Measurements from ENCODE around the gene CFAP73. TPM values are rescaled to one million over a fixed set of nuclear protein-coding genes. Genes with fewer than 3 reads are reported as not detected.

Gene CFAP73
- polyA plus RNA-seq, 1 donor from 2014 or later = not detected

DNA sequence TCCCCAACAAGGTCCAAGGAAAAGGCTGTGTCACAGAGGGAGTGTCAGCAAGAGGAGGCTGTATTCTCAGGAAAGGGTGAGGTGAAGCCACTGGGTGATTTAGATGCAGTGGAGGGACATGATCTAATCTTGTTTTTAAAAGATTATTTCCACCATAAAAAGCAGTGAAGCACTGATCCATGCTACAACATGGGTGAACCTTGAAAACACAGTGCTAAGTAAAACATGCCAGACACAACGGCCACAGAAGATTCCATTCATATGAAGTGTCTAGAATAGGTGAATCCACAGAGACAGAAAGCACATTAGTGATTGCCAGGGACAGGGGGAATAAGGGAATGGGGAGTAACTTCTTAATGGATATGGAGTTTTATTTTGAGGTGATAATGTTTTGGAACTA lies 48.8 kb downstream of the CFAP73 start:
- H3K9ac ChIP-seq (ENCODE audit: low read length) = no peak overlapping the region

DNA sequence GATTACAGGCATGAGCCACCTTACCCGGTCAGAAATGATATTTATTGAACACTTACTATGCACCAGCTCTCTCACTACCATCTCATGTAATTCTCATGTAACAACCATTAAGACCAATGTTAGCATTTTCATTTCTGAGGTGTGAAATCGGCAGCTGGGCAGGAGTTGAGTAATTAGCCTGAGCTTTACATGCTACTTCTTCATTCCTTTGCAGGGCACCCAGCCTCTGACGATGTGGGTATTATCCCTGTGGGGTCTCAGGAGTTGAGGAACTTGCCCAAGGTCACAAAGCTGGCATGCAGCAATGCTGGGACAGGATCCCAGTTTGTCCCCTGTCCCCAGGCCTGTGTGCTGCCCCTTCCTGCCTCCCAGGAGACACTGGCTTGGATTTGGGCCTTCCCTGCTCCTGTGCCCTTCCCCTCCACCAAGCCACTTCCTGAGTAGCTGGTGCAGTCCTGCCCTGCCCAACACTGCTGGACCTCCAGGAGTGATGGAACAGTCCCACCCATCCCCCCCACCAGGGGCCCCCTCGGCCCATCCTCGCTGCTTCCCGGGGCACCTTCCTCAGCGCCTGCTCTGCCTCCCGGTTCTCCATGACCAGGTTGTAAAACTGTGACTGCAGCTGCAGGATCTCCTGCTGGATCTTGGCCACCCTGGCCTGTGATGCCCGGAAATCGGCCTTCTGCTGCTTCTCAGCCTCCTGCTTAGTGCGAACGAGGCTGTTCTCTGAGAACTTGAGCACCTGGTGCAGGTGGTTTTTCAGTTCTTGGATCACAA lies 50.7 kb downstream of the CFAP73 start:
- H3K79me2 ChIP-seq (replicated peaks; ENCODE audit: insufficient read depth, low read length) = no peaks in the 10 kb centered on the region
- H3K36me3 ChIP-seq (ENCODE audit: insufficient read depth, low read length) = no peaks in the 10 kb centered on the region
- H3K4me2 ChIP-seq (ENCODE audit: low read length) = no peak overlapping the region
- H3K9me3 ChIP-seq (ENCODE audit: low read length) = no peaks in the 10 kb centered on the region
- TF ChIP-seq EZH2 (IDR thresholded peaks at IDR 0.05; ENCODE audit: borderline replicate concordance, insufficient read depth, low read length, poor library complexity, severe bottlenecking) (no peak), MXI1 (conservative IDR thresholded peaks at IDR 0.05; ENCODE audit: poor library complexity, severe bottlenecking) (no peak), SMC3 (conservative IDR thresholded peaks at IDR 0.05; ENCODE audit: poor library complexity) (no peak), TAF1 (IDR thresholded peaks at IDR 0.05; ENCODE audit: low read depth) (no peak), REST (IDR thresholded peaks at IDR 0.05; ENCODE audit: borderline replicate concordance) (no peak), POLR2AphosphoS5 (IDR thresholded peaks at IDR 0.05) (no peak), EP300 (conservative IDR thresholded peaks at IDR 0.05; ENCODE audit: poor library complexity, severe bottlenecking) (no peak), RAD21 (conservative IDR thresholded peaks at IDR 0.05) (no peak)
- TF ChIP-seq, protein P1, sequence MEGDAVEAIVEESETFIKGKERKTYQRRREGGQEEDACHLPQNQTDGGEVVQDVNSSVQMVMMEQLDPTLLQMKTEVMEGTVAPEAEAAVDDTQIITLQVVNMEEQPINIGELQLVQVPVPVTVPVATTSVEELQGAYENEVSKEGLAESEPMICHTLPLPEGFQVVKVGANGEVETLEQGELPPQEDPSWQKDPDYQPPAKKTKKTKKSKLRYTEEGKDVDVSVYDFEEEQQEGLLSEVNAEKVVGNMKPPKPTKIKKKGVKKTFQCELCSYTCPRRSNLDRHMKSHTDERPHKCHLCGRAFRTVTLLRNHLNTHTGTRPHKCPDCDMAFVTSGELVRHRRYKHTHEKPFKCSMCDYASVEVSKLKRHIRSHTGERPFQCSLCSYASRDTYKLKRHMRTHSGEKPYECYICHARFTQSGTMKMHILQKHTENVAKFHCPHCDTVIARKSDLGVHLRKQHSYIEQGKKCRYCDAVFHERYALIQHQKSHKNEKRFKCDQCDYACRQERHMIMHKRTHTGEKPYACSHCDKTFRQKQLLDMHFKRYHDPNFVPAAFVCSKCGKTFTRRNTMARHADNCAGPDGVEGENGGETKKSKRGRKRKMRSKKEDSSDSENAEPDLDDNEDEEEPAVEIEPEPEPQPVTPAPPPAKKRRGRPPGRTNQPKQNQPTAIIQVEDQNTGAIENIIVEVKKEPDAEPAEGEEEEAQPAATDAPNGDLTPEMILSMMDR (IDR thresholded peaks at IDR 0.05; ENCODE audit: poor library complexity, severe bottlenecking) = no peak
- H3K27ac ChIP-seq (ENCODE audit: low read length) = no peak overlapping the region
- no peak overlapping the region for H2AFZ ChIP-seq (ENCODE audit: low read depth, low read length)
- H3K9ac ChIP-seq (ENCODE audit: low read length) = no peak overlapping the region
- H3K9me2 ChIP-seq (ENCODE audit: insufficient read depth, low read length) = no peaks in the 10 kb centered on the region
- H3K4me3 ChIP-seq (ENCODE audit: low read length) = no peak overlapping the region
- no peaks in the 10 kb centered on the region for H3K27me3 ChIP-seq (ENCODE audit: insufficient read depth, low read depth, low read length)
- H3F3A ChIP-seq (ENCODE audit: insufficient read depth, low read length, poor library complexity, severe bottlenecking) = no peaks in the 10 kb centered on the region
- no peaks in the 10 kb centered on the region for H4K20me1 ChIP-seq (ENCODE audit: insufficient read depth)

More for the DNA sequence above, 48.8 kb downstream of the CFAP73 start:
- H3K27me3 ChIP-seq (ENCODE audit: insufficient read depth, low read depth, low read length) = no peaks in the 10 kb centered on the region
- H3K4me2 ChIP-seq (ENCODE audit: low read length) = no peak overlapping the region
- no peak overlapping the region for H2AFZ ChIP-seq (ENCODE audit: low read depth, low read length)
- no peak for TF ChIP-seq POLR2AphosphoS5 (IDR thresholded peaks at IDR 0.05)
- TF ChIP-seq EZH2 (IDR thresholded peaks at IDR 0.05; ENCODE audit: borderline replicate concordance, insufficient read depth, low read length, poor library complexity, severe bottlenecking) = no peak
- TF ChIP-seq MXI1 (conservative IDR thresholded peaks at IDR 0.05; ENCODE audit: poor library complexity, severe bottlenecking) = no peak
- no peak for TF ChIP-seq SMC3 (conservative IDR thresholded peaks at IDR 0.05; ENCODE audit: poor library complexity)
- no peak for TF ChIP-seq TAF1 (IDR thresholded peaks at IDR 0.05; ENCODE audit: low read depth)
- H3K4me3 ChIP-seq (ENCODE audit: low read length) = no peak overlapping the region
- H3K9me2 ChIP-seq (ENCODE audit: insufficient read depth, low read length) = no peaks in the 10 kb centered on the region
- no peaks in the 10 kb centered on the region for H3K79me2 ChIP-seq (replicated peaks; ENCODE audit: insufficient read depth, low read length)
- H3K9me3 ChIP-seq (ENCODE audit: low read length) = no peaks in the 10 kb centered on the region
- no peak overlapping the region for H3K27ac ChIP-seq (ENCODE audit: low read length)
- no peaks in the 10 kb centered on the region for H3K36me3 ChIP-seq (ENCODE audit: insufficient read depth, low read length)
- no peaks in the 10 kb centered on the region for H4K20me1 ChIP-seq (ENCODE audit: insufficient read depth)
- H3F3A ChIP-seq (ENCODE audit: insufficient read depth, low read length, poor library complexity, severe bottlenecking) = no peaks in the 10 kb centered on the region

All from neural cell (in vitro differentiated cells).